ENCODE measurements around the gene NLK. TPM values are rescaled to one million over a fixed set of nuclear protein-coding genes. Genes with fewer than 3 reads are reported as not detected.

The NLK gene
- polyA plus RNA-seq, 1 experiment, result 24.5 TPM

- CTCF ChIA-PET, result interaction anchor here (1.5 kb wide), 1 partner anchor 197 kb away, joined by 6 read pairs; no protein-coding TSS in a partner anchor
- DNase-seq (ENCODE audit: low read depth, low spot score), result no peak
- POLR2A ChIA-PET, result no interaction called here
- Histone ChIP-seq H3K9me3 (ENCODE audit: control insufficient read depth, insufficient read depth, low read length) (no peaks in the 10 kb centered on the region), H3K4me3 (ENCODE audit: low read depth, low read length) (no peak overlapping the region), H3K27me3 (ENCODE audit: control insufficient read depth, insufficient read depth, low read length) (no peaks in the 10 kb centered on the region), H3K27ac (ENCODE audit: low read depth, low read length) (no peak overlapping the region)
- TF ChIP-seq CTCF (IDR thresholded peaks at IDR 0.05; ENCODE audit: low read depth, low read length), result no peak
These were observed 48.1 kb downstream of the NLK start for GRCh38 chr17:28090551-28090950.

DNA sequence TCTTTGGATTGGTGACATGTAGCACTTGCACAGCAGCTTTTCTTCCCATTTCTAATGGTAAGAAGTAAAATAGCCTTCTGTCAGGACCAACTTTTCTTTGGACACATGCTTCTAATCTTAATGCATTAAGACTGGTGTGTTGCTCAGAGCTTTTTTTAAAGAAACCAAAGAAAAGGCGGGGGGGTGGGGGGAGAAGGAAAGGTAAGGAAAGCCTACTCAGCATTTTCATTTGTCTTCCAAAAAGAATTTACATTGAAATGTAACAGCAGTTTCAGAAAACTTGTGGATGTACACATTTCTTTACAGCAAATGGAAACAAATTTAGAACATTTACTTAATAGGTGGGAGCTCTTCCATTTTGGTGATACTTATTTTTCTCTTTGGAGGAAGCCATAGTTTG lies 49.6 kb downstream of the NLK start:
- no peak for TF ChIP-seq CTCF (IDR thresholded peaks at IDR 0.05; ENCODE audit: low read depth, low read length)
- Histone ChIP-seq H3K9me3 (ENCODE audit: control insufficient read depth, insufficient read depth, low read length) (no peaks in the 10 kb centered on the region), H3K4me3 (ENCODE audit: low read depth, low read length) (no peak overlapping the region), H3K27me3 (ENCODE audit: control insufficient read depth, insufficient read depth, low read length) (no peaks in the 10 kb centered on the region), H3K27ac (ENCODE audit: low read depth, low read length) (no peak overlapping the region)
- CTCF ChIA-PET, result no interaction called here
- POLR2A ChIA-PET, result no interaction called here
- DNase-seq (ENCODE audit: low read depth, low spot score), result no peak

GRCh38 chr17:28093999-28094716 lies 51.7 kb downstream of the NLK start:
- no peaks in the 10 kb centered on the region for H3K9me3 ChIP-seq (ENCODE audit: control insufficient read depth, insufficient read depth, low read length)
- ChIA-PET POLR2A (no interaction called here), CTCF (interaction anchor here (1.1 to 1.2 kb wide), 3 partner anchors 23 to 53 kb away, joined by 3 to 5 read pairs (median 3); no protein-coding TSS in a partner anchor)
- no peak overlapping the region for H3K4me3 ChIP-seq (ENCODE audit: low read depth, low read length)
- TF ChIP-seq CTCF (IDR thresholded peaks at IDR 0.05; ENCODE audit: low read depth, low read length), result no peak
- H3K27me3 ChIP-seq (ENCODE audit: control insufficient read depth, insufficient read depth, low read length), result no peaks in the 10 kb centered on the region
- DNase-seq (ENCODE audit: low read depth, low spot score), result no peak
- no peak overlapping the region for H3K27ac ChIP-seq (ENCODE audit: low read depth, low read length)

DNA sequence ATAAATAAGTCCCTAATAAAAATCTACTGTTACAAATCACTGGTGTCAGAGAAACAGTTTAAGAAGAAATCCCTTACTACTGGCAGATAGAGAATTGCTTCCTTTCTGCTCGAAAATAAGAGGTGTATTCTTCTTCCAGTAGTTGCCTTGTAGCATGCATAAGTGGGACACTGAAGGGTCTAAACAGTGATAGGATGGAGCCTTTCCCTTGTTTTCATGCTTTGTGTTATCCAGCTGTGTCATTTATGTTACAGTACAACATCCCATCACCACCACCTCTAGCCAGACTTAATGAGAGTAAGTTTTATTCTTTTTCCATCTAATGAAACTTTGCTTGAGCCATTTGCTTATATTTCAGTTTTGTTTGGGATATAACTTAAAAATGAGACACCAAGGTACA lies 54.3 kb downstream of the NLK start:
- POLR2A ChIA-PET, result no interaction called here
- CTCF ChIA-PET, result no interaction called here
- no peak for TF ChIP-seq CTCF (IDR thresholded peaks at IDR 0.05; ENCODE audit: low read depth, low read length)
- H3K27me3 ChIP-seq (ENCODE audit: control insufficient read depth, insufficient read depth, low read length), result no peaks in the 10 kb centered on the region
- H3K27ac ChIP-seq (ENCODE audit: low read depth, low read length), result no peak overlapping the region
- H3K9me3 ChIP-seq (ENCODE audit: control insufficient read depth, insufficient read depth, low read length), result no peaks in the 10 kb centered on the region
- no peak for DNase-seq (ENCODE audit: low read depth, low spot score)
- no peak overlapping the region for H3K4me3 ChIP-seq (ENCODE audit: low read depth, low read length)

DNA sequence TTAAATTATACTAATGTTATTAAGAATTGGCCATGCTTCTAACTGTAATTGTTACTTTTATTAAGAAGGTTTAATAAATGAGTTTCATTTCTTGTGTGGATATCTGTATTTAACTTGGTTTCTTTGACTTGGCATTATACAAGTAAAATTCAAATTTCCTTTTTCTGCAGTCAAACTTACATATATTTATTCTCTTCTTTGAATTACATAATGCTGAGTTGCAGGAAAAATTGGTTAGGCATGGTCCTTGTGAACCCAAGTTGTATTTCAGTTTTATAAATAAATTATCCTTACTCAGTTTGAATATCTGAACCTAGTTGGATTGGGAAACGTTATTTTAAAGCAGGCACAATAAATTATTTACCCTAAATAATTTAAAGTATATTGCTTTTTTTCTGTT lies 54.8 kb downstream of the NLK start:
- H3K27me3 ChIP-seq (ENCODE audit: control insufficient read depth, insufficient read depth, low read length), result no peaks in the 10 kb centered on the region
- POLR2A ChIA-PET, result no interaction called here
- CTCF ChIA-PET, result no interaction called here
- no peaks in the 10 kb centered on the region for H3K9me3 ChIP-seq (ENCODE audit: control insufficient read depth, insufficient read depth, low read length)
- DNase-seq (ENCODE audit: low read depth, low spot score), result no peak
- H3K4me3 ChIP-seq (ENCODE audit: low read depth, low read length), result no peak overlapping the region
- no peak for TF ChIP-seq CTCF (IDR thresholded peaks at IDR 0.05; ENCODE audit: low read depth, low read length)
- no peak overlapping the region for H3K27ac ChIP-seq (ENCODE audit: low read depth, low read length)
